GM19438 (cell line): ENCODE data around the gene AGTRAP.

Experiments
- ATAC-seq: cut with Tn5 transposase; IDR thresholded peaks from one replicate; pipeline ENCODE4 v1.9.1; 2021; ENCODE audit warnings: low read depth; ENCODE audit not compliant: unreplicated experiment

Gene AGTRAP

GRCh38 chr1:11735854-11736745, at the start of gene AGTRAP:
Gene AGTRAP (plus strand): TSS chr1:11736136. CDS start chr1:11736209, 73 bp downstream.
- ATAC-seq = peak; percentile 68

- no peak for ATAC-seq
These were observed 47.4 kb upstream of the AGTRAP start for GRCh38 chr1:11688506-11688905.

- ATAC-seq = no peak
These were observed 45.3 kb upstream of the AGTRAP start for GRCh38 chr1:11690397-11691301.

GRCh38 chr1:11691302-11691914, 44.5 kb upstream of the AGTRAP start, which contains the start of gene DRAXIN:
Gene DRAXIN (plus strand): TSS chr1:11691710. CDS start chr1:11706259, 14,549 bp downstream.
- ATAC-seq = no peak

- ATAC-seq = no peak
These were observed 43.8 kb upstream of the AGTRAP start for GRCh38 chr1:11691928-11692711.

GRCh38 chr1:11693024-11693590, 42.8 kb upstream of the AGTRAP start:
- ATAC-seq = no peak

GRCh38 chr1:11693917-11694316, 42.0 kb upstream of the AGTRAP start:
- ATAC-seq = no peak

GRCh38 chr1:11695861-11696260, 40.1 kb upstream of the AGTRAP start:
- ATAC-seq = no peak

- ATAC-seq = no peak
These were observed 38.6 kb upstream of the AGTRAP start for GRCh38 chr1:11697188-11697892.

GRCh38 chr1:11697893-11698210, 38.1 kb upstream of the AGTRAP start:
- no peak for ATAC-seq

GRCh38 chr1:11700601-11701467, 35.1 kb upstream of the AGTRAP start:
- ATAC-seq = no peak

- ATAC-seq = no peak
These were observed 34.4 kb upstream of the AGTRAP start for GRCh38 chr1:11701551-11701961.

- ATAC-seq = no peak
These were observed 33.7 kb upstream of the AGTRAP start for GRCh38 chr1:11701981-11702803.

- no peak for ATAC-seq
These were observed 32.4 kb upstream of the AGTRAP start for GRCh38 chr1:11703357-11704193.

- ATAC-seq = no peak
These were observed 31.8 kb upstream of the AGTRAP start for GRCh38 chr1:11704194-11704529.

- no peak for ATAC-seq
These were observed 31.1 kb upstream of the AGTRAP start for GRCh38 chr1:11704691-11705475.
